Muscle layer of duodenum (tissue), 2 donors: ENCODE measurements around the gene ATP2C1.

ENCODE experiments used
- H3K27ac ChIP-seq: one replicate; pipeline ENCODE4 v1.7.0; 2013; ENCODE audit warnings: mild to moderate bottlenecking, low read length
- H3K27me3 ChIP-seq: one replicate; pipeline ENCODE4 v1.7.0; 2013; ENCODE audit warnings: low read depth, mild to moderate bottlenecking, control low read depth, low read length
- H3K36me3 ChIP-seq, 2 donors: one replicate each; pipeline ENCODE4 v1.7.0; 2013; ENCODE audit warnings: low read length in 2 of 2, control low read depth in 1 of 2, mild to moderate bottlenecking in 1 of 2; ENCODE audit not compliant: insufficient read depth in 2 of 2, control insufficient read depth in 1 of 2
- H3K4me1 ChIP-seq, 2 donors: one replicate each; pipeline ENCODE4 v1.7.0; 2013; ENCODE audit warnings: low read length in 2 of 2, mild to moderate bottlenecking in 2 of 2, control low read depth in 1 of 2, moderate library complexity in 1 of 2; ENCODE audit not compliant: insufficient read depth in 2 of 2, control insufficient read depth in 1 of 2
- H3K4me3 ChIP-seq, 2 donors: one replicate each; pipeline ENCODE4 v1.7.0; 2013; ENCODE audit warnings: low read length in 2 of 2, low read depth in 1 of 2, mild to moderate bottlenecking in 1 of 2
- H3K9me3 ChIP-seq, 2 donors: one replicate each; pipeline ENCODE4 v1.7.0; 2013; ENCODE audit warnings: low read length in 2 of 2, control low read depth in 1 of 2, mild to moderate bottlenecking in 1 of 2; ENCODE audit not compliant: control insufficient read depth in 1 of 2
- donor health status: healthy.

The ATP2C1 gene

GRCh38 chr3:130925628-130926027, 31.7 kb downstream of the ATP2C1 start:
- Histone ChIP-seq H3K9me3 (peaks cover 0 to 11% of the 10 kb centered on the region in 2 donors), H3K4me1 (no peaks in the 10 kb centered on the region), H3K27ac (no peak overlapping the region), H3K27me3 (no peaks in the 10 kb centered on the region), H3K36me3 (peaks cover 0 to 4% of the 10 kb centered on the region in 2 donors), H3K4me3 (no peak overlapping the region)

GRCh38 chr3:130926504-130926903, 32.6 kb downstream of the ATP2C1 start:
- no peaks in the 10 kb centered on the region for H3K27me3 ChIP-seq
- H3K4me3 ChIP-seq = no peak overlapping the region
- no peaks in the 10 kb centered on the region for H3K4me1 ChIP-seq
- no peak overlapping the region for H3K27ac ChIP-seq
- peaks cover 0 to 11% of the 10 kb centered on the region in 2 donors for H3K9me3 ChIP-seq
- H3K36me3 ChIP-seq = peaks cover 0 to 4% of the 10 kb centered on the region in 2 donors

- H3K4me1 ChIP-seq = no peaks in the 10 kb centered on the region
- no peaks in the 10 kb centered on the region for H3K9me3 ChIP-seq
- H3K27me3 ChIP-seq = no peaks in the 10 kb centered on the region
- peaks cover 0 to 7% of the 10 kb centered on the region in 2 donors for H3K36me3 ChIP-seq
- H3K27ac ChIP-seq = no peak overlapping the region
- no peak overlapping the region for H3K4me3 ChIP-seq
Observed at GRCh38 chr3:130929804-130930203, 35.9 kb downstream of the ATP2C1 start.

- Histone ChIP-seq H3K27me3 (no peaks in the 10 kb centered on the region), H3K9me3 (no peaks in the 10 kb centered on the region), H3K27ac (no peak overlapping the region), H3K4me1 (no peaks in the 10 kb centered on the region), H3K36me3 (peaks cover 0 to 7% of the 10 kb centered on the region in 2 donors), H3K4me3 (no peak overlapping the region)
Observed at GRCh38 chr3:130932979-130933378, 39.1 kb downstream of the ATP2C1 start.

- no peak overlapping the region for H3K27ac ChIP-seq
- peaks cover 6 to 7% of the 10 kb centered on the region in 2 donors for H3K36me3 ChIP-seq
- H3K9me3 ChIP-seq = no peaks in the 10 kb centered on the region
- no peaks in the 10 kb centered on the region for H3K27me3 ChIP-seq
- H3K4me1 ChIP-seq = no peaks in the 10 kb centered on the region
- H3K4me3 ChIP-seq = no peak overlapping the region
Observed at GRCh38 chr3:130933801-130934345, 40.0 kb downstream of the ATP2C1 start.

- Histone ChIP-seq H3K27ac (no peak overlapping the region), H3K4me1 (no peaks in the 10 kb centered on the region), H3K36me3 (peaks cover 6 to 7% of the 10 kb centered on the region in 2 donors), H3K4me3 (no peak overlapping the region), H3K9me3 (no peaks in the 10 kb centered on the region), H3K27me3 (no peaks in the 10 kb centered on the region)
Observed at GRCh38 chr3:130934442-130935089, 40.7 kb downstream of the ATP2C1 start.

- H3K27me3 ChIP-seq = no peaks in the 10 kb centered on the region
- H3K27ac ChIP-seq = no peak overlapping the region
- H3K4me1 ChIP-seq = no peaks in the 10 kb centered on the region
- peaks cover 6 to 7% of the 10 kb centered on the region in 2 donors for H3K36me3 ChIP-seq
- H3K9me3 ChIP-seq = no peaks in the 10 kb centered on the region
- no peak overlapping the region for H3K4me3 ChIP-seq
Observed at GRCh38 chr3:130935761-130936492, 42.0 kb downstream of the ATP2C1 start.

- no peaks in the 10 kb centered on the region for H3K27me3 ChIP-seq
- H3K27ac ChIP-seq = no peak overlapping the region
- H3K9me3 ChIP-seq = no peaks in the 10 kb centered on the region
- H3K4me1 ChIP-seq = no peaks in the 10 kb centered on the region
- no peak overlapping the region for H3K4me3 ChIP-seq
- H3K36me3 ChIP-seq = peaks cover 24 to 33% of the 10 kb centered on the region in 2 donors
Observed at GRCh38 chr3:130939753-130940152, 45.9 kb downstream of the ATP2C1 start.

GRCh38 chr3:130941793-130942192, 47.9 kb downstream of the ATP2C1 start:
- H3K36me3 ChIP-seq = peaks cover 27 to 43% of the 10 kb centered on the region in 2 donors
- H3K4me1 ChIP-seq = no peaks in the 10 kb centered on the region
- H3K4me3 ChIP-seq = no peak overlapping the region
- no peaks in the 10 kb centered on the region for H3K27me3 ChIP-seq
- no peak overlapping the region for H3K27ac ChIP-seq
- H3K9me3 ChIP-seq = no peaks in the 10 kb centered on the region

GRCh38 chr3:130946882-130947281, 53.0 kb downstream of the ATP2C1 start:
- Histone ChIP-seq H3K9me3 (no peaks in the 10 kb centered on the region), H3K27me3 (no peaks in the 10 kb centered on the region), H3K36me3 (peaks cover 23 to 64% of the 10 kb centered on the region in 2 donors), H3K4me1 (no peaks in the 10 kb centered on the region), H3K4me3 (no peak overlapping the region), H3K27ac (no peak overlapping the region)

- Histone ChIP-seq H3K4me3 (no peak overlapping the region), H3K36me3 (peaks cover 11 to 55% of the 10 kb centered on the region in 2 donors), H3K4me1 (no peaks in the 10 kb centered on the region), H3K9me3 (no peaks in the 10 kb centered on the region), H3K27me3 (no peaks in the 10 kb centered on the region), H3K27ac (no peak overlapping the region)
Observed at GRCh38 chr3:130948001-130948773, 54.3 kb downstream of the ATP2C1 start.
